SIG-M5 (cell line): ENCODE measurements around the gene FRMD1.

ENCODE experiments used
- DNase-seq: peaks from one replicate; lab custom pipeline; 2025; lab: John Stamatoyannopoulos, UW

FRMD1 gene

GRCh38 chr6:168043193-168043847, 35.7 kb downstream of the FRMD1 start:
- no peak for DNase-seq

- no peak for DNase-seq
Observed at GRCh38 chr6:168042426-168043192, 36.4 kb downstream of the FRMD1 start.

- DNase-seq = no peak
Observed at GRCh38 chr6:168041928-168042327, 37.1 kb downstream of the FRMD1 start.

- no peak for DNase-seq
Observed at GRCh38 chr6:168040856-168041496, 38.0 kb downstream of the FRMD1 start.

- DNase-seq = no peak
Observed at GRCh38 chr6:168039849-168040248, 39.2 kb downstream of the FRMD1 start.

GRCh38 chr6:168039301-168039700, 39.7 kb downstream of the FRMD1 start:
- DNase-seq = no peak

- no peak for DNase-seq
Observed at GRCh38 chr6:168038576-168039140, 40.4 kb downstream of the FRMD1 start.

- no peak for DNase-seq
Observed at GRCh38 chr6:168037856-168038255, 41.2 kb downstream of the FRMD1 start.

- DNase-seq = no peak
Observed at GRCh38 chr6:168037242-168037641, 41.8 kb downstream of the FRMD1 start.

- DNase-seq = no peak
Observed at GRCh38 chr6:168035661-168036545, 43.1 kb downstream of the FRMD1 start.

- DNase-seq = no peak
Observed at GRCh38 chr6:168035098-168035660, 43.8 kb downstream of the FRMD1 start.

- no peak for DNase-seq
Observed at GRCh38 chr6:168034537-168034936, 44.5 kb downstream of the FRMD1 start.

- no peak for DNase-seq
Observed at GRCh38 chr6:168033791-168034190, 45.2 kb downstream of the FRMD1 start.

- no peak for DNase-seq
Observed at GRCh38 chr6:168032005-168032760, 46.8 kb downstream of the FRMD1 start.

- DNase-seq = no peak
Observed at GRCh38 chr6:168031411-168031971, 47.5 kb downstream of the FRMD1 start.

- no peak for DNase-seq
Observed at GRCh38 chr6:168030908-168031307, 48.1 kb downstream of the FRMD1 start.

- DNase-seq = no peak
Observed at GRCh38 chr6:168030218-168030746, 48.7 kb downstream of the FRMD1 start.

- no peak for DNase-seq
Observed at GRCh38 chr6:168029459-168030217, 49.4 kb downstream of the FRMD1 start.

GRCh38 chr6:168028181-168028580, 50.8 kb downstream of the FRMD1 start:
- no peak for DNase-seq
